GM21717 (cell line): ENCODE measurements around the gene NEK1.
"Not testable (repeated sequence)": the region's sequence is repeated elsewhere in the genome, so short reads cannot be mapped to it uniquely, and the experiment has no call there.

Source experiments
- ATAC-seq: cut with Tn5 transposase; IDR thresholded peaks from one replicate; pipeline ENCODE4 v1.9.1; 2021; ENCODE audit warnings: mild to moderate bottlenecking, moderate library complexity; ENCODE audit not compliant: unreplicated experiment

The NEK1 gene

DNA sequence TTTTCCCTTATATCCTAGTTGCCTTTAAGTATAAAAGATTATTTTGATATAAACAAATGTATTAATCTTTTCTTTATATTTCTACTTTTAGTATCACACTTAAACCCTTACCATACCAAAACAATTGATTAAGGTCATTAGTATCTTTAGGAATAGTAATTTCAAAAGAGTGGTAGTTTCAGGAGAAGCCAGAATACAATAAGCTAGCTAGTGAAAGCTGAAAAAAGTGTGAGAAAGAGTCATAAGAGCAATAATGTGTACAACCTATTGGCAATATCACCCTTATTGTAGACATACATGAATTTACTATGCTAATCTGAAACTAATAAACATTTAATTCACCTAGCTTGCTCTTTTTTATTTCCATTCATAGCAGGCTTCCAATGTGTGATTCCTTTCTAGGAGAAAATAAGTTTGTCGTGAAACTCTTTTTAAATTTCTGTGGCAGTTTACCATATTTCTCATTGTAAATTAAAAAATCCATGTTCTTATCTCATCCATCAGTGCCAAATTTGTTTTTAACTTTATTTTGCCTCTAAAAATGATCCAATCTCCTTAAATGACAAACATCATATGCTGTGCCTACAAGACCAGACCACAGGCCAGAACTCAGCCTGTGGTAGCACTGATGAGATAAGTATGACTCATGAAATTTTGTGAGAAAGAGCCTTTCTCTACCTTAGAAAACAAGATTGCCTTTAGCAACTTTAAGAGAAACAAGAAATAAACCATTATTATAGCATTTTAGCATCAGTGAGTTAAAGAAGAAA lies 8.1 kb downstream of the NEK1 start:
- peak; percentile 83 for ATAC-seq

DNA sequence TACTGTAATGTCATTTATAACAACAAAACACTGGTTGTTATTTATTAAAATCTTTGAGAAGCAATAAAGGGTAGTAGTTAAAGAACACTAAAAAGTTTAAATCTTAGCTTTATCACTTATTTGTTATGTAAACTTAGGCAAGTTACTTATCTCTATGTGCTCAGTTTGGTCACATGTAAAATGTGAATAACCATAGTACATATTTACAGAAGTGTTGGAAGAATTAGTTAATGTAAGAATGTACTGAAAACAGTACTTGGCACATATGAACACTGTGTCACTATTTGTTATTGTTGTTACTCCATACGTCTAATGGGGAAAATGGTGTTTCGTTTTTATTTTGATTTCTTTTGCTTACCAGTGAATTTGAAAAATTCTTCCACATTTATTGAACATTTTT lies 9.1 kb downstream of the NEK1 start:
- ATAC-seq, result no peak

DNA sequence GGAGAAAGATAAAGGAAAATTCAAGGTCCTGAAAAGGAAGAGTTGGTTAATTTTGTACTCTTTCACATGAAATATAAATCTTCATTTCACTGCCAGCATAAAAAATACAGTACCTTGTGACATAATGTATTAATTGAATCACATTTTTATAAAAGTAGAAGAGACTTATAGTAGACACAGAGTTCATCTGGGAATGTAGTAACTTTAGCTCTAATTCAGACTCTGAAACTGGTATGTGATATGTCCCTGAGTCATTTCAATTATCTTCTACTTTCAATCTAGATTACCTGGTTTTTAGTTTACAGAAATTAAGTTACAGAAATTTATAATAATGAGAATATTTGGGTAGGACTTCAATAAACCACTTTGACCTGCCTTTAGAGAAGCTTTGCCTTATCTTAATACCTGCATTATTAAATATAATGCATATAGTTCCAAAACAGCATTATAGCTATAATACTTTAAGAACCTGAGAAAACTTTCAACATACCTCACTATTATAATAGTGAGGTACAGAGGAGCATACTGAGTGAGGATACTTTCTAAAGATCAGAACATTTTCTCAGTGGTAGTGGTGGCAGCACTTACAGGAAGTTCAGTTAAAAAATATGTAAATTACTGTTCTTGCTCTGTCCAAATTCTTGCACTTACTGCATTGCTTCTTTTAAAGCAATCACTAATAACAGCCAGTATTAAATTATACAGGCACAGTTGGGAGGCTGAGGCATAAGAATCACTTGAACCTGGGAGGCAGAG lies 11.2 kb downstream of the NEK1 start:
- ATAC-seq, result no peak

DNA sequence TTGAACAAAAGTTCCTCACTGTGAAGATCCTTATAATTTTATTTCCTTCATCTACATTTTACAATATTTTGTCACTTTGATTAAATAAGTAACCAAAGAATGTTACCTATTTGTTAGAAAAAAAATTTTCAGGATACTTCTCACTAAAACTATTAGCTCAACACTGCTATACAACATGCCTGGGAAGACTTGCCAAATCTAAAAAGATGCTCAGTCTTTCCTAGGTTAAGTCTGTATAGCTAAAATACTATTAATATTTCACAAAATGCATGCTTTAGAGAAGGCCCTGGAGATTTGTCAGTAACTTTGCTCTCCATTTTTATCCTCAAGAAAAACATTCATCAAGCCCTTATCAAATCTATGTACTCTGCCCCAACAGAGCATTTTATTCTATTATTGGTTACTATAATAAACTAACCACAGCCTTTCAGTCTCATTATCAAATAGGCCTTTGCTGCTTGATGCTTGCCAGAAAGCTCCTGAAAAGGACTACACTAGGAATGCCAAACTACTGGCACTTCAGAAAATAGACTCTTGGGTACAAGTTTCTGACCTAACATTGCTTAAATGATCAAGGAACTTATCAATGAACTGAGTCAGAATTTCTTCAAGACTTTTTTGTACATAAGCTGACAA lies 17.7 kb downstream of the NEK1 start:
- ATAC-seq, result no peak

DNA sequence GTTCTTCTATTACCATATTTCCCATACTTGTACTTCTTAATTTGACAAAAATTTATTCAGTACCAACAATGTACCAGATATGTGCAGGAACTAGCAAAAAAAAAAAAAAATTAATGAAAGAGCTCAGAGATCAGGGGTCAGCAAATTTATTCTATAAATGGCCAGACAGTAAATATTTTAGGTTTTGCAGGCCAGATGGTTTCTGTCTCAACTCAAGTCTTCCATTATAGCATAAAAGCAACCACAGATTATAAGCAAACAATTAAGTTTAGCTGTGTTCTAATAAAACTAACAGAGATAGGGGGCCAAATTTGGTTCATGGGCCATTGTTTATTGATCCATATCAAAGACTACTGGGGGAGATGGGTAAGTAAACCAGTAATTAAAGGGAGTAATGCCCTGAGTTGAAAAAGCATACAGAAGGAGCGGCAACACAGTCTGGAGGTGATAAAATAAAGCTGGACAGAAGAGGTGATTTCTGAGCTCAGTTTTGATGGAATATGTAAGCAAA lies 19.3 kb downstream of the NEK1 start:
- ATAC-seq, result no peak

DNA sequence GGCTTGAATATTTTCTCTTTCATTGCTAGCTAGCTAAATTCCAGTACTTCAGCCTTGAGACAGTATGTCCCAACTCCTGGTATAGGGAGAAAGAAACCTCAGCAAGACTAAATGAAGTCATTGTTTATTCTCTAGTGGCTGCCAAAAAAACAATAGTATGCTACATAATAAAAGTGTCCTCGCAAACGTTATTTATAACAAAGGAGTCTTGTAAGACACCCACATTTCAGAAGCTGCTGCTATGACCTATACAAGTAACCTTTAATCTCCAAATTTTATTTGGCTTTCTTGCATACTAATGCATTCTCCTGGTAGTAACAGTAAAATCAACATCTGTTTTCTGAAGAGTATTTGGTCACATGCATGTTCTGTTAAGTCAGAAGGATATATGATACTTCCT lies 28.8 kb downstream of the NEK1 start:
- ATAC-seq, result no peak

DNA sequence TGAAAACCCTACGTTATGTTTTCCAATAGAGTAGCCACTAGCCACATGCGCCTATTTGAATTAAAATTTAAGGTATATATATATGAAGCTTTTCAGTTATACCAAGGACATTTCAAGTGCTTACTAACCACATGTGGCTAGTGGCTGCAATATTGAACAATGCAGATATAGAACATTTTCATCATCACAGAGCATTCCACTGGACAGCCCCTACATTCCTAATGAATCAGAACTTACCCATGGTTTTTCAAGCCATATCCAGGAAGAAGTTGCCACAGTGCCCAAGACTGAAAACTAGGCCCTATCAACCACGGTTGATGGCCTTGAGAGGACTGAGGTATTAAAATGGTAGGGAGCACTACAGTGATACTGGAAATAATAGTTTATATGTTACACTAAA lies 29.7 kb downstream of the NEK1 start:
- no peak for ATAC-seq

DNA sequence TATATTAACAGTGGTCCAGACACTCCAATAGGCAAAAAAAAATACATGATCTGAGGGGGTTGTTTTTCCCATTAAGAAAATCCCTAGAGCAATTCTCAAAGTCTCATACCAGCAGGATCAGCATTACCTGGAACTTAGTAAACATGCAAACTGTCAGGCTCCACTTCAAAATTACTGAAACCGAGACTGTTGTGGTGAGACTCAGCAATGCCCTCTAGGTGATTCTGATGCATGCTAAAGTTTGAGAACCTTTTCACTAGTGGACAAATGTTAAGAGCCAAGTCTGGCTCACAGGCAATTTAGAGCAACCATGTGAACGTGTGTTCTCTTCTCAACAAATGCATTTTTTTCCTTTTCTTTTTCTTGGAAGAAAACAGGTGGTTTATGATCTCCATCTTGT lies 30.2 kb downstream of the NEK1 start:
- peak; percentile 94 for ATAC-seq

DNA sequence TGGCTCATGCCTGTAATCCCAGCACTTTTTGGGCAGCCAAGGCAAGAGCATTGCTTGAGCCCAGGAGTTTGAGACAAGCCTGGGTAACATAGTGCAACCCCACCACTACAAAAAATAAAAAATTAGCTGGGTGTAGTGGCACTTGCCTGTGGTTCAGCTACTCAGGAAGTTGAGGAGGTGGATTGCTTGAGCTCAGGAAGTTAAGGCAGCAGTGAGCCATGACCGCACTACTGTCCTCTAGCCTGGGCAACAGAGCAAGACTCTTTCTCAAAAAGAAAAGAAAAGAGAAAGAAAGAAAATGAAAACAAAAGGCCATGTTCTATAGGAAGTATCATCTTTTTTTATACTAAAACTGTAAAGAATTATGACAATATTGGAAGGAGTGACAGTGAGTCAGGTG lies 38.5 kb downstream of the NEK1 start:
- no peak for ATAC-seq

DNA sequence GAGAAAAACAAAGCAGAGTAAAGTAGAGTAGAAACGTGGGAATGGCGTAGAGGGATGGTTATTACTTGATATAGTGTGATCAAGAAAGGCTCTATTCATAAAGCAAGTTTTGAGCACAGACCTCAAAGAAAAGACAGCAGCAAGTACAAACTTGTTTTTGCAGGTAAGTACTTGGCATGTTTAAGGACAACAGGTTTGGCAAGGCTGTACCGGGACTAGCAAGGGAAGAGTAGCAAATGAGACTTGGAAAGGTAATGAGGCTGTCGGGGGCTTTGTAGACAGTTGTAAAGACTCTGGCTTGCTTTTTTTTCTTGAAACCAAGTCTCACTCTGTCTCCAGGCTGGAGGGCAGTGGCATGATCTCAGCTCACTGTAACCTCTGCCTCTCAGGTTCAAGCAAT lies 40.9 kb downstream of the NEK1 start:
- no peak for ATAC-seq

DNA sequence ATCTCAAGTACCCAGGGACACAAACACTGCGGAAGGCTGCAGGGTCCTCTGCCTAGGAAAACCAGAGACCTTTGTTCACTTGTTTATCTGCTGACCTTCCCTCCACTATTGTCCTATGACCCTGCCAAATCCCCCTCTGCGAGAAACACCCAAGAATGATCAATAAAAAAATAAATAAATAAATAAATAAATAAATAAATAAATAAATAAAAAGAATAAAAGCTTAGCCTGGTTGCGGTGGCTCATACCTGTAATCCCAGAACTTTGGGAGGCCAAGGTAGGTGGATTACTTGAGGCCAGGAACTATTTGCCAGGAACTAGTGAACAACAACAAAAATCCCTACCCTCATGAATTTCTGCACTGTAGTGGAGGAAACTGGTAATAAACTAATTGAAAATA lies 41.4 kb downstream of the NEK1 start:
- ATAC-seq, result not testable (repeated sequence)

DNA sequence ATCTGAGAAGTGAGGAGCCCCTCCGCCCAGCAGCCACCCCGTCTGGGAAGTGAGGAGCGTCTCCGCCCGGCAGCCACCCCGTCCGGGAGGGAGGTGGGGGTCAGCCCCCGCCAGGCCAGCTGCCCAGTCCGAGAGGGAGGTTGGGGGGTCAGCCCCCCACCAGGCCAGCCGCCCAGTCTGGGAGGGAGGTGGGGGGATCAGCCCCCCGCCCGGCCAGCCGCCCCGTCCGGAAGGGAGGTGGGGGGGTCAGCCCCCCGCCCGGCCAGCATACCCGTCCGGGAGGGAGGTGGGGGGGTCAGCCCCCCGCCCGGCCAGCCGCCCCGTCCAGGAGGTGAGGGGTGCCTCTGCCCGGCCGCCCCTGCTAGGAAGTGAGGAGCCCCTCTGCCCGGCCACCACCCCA lies 42.1 kb downstream of the NEK1 start:
- ATAC-seq, result not testable (repeated sequence)

DNA sequence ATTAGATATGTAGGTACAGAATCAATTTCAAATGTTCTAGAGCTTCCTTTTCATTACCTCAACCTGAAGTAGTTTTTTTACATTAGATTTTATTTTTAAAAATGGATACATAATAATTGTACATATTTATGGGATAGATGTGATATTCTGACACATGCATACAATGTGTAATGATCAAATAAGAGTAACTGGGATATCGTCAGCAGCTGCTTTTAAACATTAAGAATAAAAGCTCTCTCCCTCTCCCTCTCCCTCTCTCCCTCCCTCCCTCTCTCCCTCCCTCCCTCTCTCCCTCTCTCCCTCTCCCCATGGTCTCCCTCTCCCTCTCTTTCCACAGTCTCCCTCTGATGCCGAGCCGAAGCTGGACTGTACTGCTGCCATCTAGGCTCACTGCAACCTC lies 43.2 kb downstream of the NEK1 start:
- ATAC-seq, result not testable (repeated sequence)

DNA sequence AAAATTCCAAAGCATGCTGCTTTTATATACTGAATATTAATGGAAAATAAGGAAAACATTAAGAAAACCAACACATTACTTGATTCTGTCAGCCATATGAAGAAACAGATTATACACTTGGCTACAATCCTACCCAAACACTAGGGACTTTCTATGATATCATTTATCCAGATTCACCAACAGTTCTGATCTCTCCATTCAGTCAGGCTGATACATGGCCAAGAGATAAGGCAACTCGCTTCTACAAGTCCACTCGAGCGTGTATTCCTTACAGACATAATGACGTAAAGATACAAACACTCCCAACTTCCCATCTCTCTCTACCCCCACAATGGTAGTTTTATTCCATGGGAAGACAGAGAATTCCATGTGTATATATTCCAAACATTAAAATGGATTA lies 44.5 kb downstream of the NEK1 start:
- ATAC-seq, result no peak

DNA sequence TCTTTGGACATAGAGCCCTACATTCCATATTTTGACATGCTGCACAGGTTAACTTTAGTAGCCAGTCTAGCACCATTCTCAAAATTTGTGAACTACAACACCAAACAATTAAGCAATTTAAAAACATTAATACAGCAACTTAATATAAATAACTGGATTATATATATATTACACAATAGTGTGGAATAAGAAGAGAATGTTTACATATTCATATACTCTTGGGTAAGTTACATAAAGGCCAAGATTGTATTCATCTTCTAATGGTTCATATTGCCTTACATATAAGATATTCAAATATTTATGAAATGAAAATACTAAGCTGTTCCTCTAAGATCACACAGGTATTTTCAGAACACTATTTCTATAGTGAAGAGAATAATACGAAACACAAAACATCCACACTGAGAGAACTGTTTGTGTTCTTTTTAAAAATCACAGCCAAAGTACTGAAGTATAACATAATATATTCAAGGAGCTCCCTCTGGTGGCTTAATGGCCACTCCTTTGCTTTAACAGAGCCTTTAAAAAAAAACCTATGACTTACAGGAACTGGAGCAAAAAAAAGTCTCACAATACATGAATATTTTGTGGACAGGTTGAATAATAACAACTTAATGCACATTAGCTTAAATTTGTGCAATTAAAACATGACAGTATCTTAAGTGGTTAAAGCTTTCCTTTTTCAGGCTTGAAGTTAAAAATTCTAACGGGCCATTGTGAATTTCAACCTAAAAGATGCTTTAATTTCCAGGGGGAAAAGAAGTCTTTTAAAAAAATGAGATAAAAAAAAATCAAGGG lies 46.2 kb downstream of the NEK1 start:
- peak; percentile 89 for ATAC-seq

DNA sequence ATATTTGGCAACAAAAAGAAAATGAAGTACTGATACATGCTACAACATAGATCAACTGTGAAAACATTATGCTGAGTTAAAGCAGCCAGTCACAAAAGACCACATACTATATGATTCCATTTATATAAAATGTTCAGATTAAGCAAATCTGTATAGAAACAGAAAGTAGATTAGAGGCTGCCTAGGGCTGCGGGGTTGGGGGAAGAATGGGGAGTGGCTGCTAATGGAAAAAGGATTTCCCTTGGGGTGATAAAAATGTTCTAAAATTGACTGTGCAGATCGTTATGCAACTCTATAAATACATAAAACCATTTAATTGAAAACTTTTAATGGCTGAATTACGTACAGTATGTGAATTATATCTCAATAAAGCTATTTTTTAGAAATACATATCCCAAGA lies 46.8 kb downstream of the NEK1 start:
- no peak for ATAC-seq

DNA sequence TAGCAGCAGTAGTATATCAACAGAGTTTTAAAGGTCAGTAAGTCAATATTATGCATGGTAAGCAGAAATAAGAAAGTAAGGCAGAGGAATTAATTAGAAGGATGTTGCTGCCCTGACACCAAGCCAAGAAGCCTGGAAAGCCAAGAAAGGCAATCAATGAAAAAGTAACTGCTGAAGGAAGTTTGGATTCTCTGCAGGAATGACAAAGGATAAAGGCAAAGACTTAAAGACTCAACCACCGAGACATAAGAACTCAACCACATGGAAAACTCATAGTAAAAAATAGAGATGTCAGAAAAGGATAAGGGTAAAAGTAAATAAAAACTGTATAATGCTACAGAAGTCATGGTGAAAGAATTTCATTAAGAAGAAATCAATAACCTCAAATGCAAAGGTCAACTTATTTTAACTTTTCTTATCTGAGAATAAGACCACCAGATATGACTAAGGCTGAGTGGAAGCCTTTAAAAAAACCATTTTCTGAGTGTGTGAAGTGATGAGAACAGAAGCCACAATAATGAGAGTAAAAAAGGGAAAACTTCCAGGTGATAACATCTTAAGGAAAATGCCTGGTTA lies 55.2 kb downstream of the NEK1 start:
- no peak for ATAC-seq

DNA sequence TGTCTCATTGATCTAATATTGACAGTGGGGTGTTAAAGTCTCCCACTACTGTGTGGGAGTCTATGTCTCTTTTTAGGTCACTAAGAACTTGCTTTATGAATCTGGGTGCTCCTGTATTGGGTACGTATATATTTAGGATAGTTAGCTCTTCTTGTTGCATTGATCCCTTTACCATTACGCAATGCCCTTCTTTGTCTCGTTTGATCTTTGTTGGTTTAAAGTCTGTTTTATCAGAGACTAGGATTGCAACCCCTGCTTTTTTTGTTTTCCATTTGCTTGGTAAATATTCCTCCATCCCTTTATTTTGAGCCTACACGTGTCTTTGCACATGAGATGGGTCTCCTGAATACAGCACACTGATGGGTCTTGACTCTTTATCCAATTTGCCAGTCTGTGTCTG lies 65.8 kb downstream of the NEK1 start:
- not testable (repeated sequence) for ATAC-seq

DNA sequence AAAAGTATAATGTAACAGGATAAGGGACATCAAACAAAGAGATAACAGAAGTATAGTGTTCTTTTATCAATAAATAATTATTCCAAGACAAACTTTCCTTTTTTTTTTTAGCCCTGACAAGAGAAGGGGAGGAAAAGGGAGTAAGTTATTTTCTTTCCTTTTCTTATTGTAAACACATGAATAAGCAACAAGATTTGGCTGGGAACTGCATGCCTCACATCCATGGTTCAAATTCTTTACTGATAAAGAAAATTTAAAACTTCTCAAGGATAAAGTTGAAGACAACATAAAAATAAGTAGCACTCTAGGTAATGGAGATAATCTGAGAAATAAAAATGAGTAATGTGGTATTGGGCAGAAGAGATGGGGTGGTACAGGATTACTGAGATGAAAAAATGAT lies 71.6 kb downstream of the NEK1 start:
- ATAC-seq, result no peak

DNA sequence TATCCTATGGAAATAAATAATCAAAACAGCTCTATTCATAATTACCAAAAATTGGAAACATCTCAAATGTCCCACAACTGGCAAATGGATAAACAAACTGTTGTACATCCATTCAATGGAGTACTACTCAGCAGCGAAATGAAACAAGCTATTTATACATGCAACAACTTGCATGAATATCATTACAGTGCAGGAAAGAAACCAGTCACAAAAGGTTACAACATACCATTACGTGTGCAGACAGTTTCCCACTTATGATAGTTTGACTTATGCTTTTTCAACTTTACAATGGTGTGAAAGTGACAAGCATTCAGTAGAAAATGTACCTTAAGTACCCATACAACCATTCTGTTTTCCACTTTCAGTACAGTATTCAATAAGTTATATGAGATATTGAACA lies 82.3 kb downstream of the NEK1 start:
- ATAC-seq, result no peak

DNA sequence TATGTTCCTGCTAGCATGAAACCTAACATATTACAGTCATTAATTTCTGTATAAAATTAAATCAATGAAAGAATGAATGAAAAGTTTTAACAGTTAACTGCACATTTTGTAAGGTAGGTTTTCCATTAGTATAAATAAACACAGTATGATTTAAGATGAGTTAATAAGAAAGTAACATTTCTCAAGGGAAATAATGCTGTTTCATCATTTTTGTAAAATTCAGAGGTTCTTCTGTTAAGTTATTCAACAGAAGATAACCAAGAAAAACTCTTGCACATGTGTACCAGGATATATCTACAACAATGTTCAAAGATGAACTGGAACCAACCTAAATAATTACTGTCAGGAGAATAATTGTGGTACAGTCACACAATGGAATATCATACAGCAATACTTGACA lies 88.6 kb downstream of the NEK1 start:
- ATAC-seq, result no peak
